Measurements from ENCODE around the gene FBXW8. TPM values are rescaled to one million over a fixed set of nuclear protein-coding genes. Genes with fewer than 3 reads are reported as not detected.

The FBXW8 gene
- total and polyA plus RNA-seq, 2 donors (not counting 1 experiment from before 2014, with no cell fraction given), result 12.1 to 23.5 TPM

GRCh38 chr12:116978791-116979508, 68.2 kb downstream of the FBXW8 start:
- Histone ChIP-seq H3K9ac (ENCODE audit: low read length) (no peak overlapping the region), H4K20me1 (ENCODE audit: control insufficient read depth, insufficient read depth, low read length, poor library complexity, severe bottlenecking) (no peaks in the 10 kb centered on the region), H3K27me3 (replicated peaks in 1 of 4; ENCODE audit: control extremely low read depth in 1 of 4, control insufficient read depth in 3 of 4, insufficient read depth in 4 of 4, low read length in 3 of 4) (no peaks in the 10 kb centered on the region), H3K36me3 (replicated peaks in 1 of 2; ENCODE audit: control extremely low read depth in 1 of 2, control insufficient read depth in 1 of 2, extremely low read depth in 1 of 2, insufficient read depth in 2 of 2, low read length in 1 of 2) (peaks cover 0 to 1% of the 10 kb centered on the region in 2 experiments), H3K27ac (ENCODE audit: low read length in 2 of 2) (no peak overlapping the region), H3K4me2 (replicated peaks; ENCODE audit: low read depth, low read length, poor library complexity, severe bottlenecking) (no peak overlapping the region), H3K4me1 (ENCODE audit: control insufficient read depth in 2 of 2, insufficient read depth in 2 of 2, low read length in 2 of 2) (peaks cover 11 to 16% of the 10 kb centered on the region in 2 donors), H3K4me3 (ENCODE audit: control extremely low read depth in 1 of 5, extremely low read depth in 1 of 5, insufficient read depth in 1 of 5, low read depth in 2 of 5, low read length in 4 of 5) (no peak overlapping the region), H3K9me3 (ENCODE audit: control extremely low read depth in 1 of 3, control insufficient read depth in 2 of 3, insufficient read depth in 1 of 3, low read length in 2 of 3) (no peaks in the 10 kb centered on the region), H3K79me2 (ENCODE audit: control insufficient read depth, insufficient read depth, low read length) (no peaks in the 10 kb centered on the region), H2AFZ (ENCODE audit: insufficient read depth, low read depth, low read length, poor library complexity, severe bottlenecking) (no peak overlapping the region)
- Mint-ChIP-seq H3K27ac (no peak overlapping the region), H3K27me3 (no peaks in the 10 kb centered on the region), H3K4me1 (peaks cover 35% of the 10 kb centered on the region), H3K4me3 (no peak overlapping the region), H3K9me3 (ENCODE audit: insufficient read depth) (no peaks in the 10 kb centered on the region)
- no peak for TF ChIP-seq EZH2 (IDR thresholded peaks at IDR 0.05; ENCODE audit: borderline replicate concordance, insufficient read depth, low read depth, low read length, poor library complexity, severe bottlenecking)
- no peak for TF ChIP-seq CTCF (IDR thresholded peaks at IDR 0.05)
- 90% methylated on average over 4 of the region's 7 CpGs for WGBS (ENCODE audit: insufficient coverage)
- intact Hi-C loops (cut with micrococcal nuclease), result no loop called here
- no peak for ATAC-seq (ENCODE audit: low read depth)
- no peak for DNase-seq
- CTCF ChIA-PET, result interaction anchor here (0.7 to 1.2 kb wide), 2 partner anchors 10 to 17 kb away, joined by 3 read pairs; no protein-coding TSS in a partner anchor
- POLR2A ChIA-PET, result no interaction called here

DNA sequence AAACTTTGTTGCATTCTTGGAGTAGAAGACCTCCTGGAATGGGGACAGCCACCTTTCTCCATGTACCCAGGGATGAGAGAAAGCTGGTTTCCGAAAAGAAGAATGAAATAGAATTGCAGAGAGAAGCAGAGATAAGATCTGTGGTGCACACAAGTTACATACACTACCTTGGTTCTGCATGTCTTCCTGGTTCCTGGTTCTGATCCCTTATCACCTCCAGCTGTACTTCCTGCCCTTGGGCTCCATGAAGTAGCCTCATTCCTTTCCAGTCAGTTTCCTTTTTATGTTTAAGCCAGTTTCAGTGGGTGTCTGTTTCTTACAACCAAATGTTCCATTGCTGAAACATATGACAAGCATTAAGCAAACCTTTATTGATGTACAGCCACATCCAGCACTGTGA, 69.3 kb downstream of the FBXW8 start:
- Histone ChIP-seq H3K27me3 (replicated peaks in 1 of 4; ENCODE audit: control extremely low read depth in 1 of 4, control insufficient read depth in 3 of 4, insufficient read depth in 4 of 4, low read length in 3 of 4) (no peaks in the 10 kb centered on the region), H3K79me2 (ENCODE audit: control insufficient read depth, insufficient read depth, low read length) (no peaks in the 10 kb centered on the region), H3K4me1 (ENCODE audit: control insufficient read depth in 2 of 2, insufficient read depth in 2 of 2, low read length in 2 of 2) (peaks cover 11 to 16% of the 10 kb centered on the region in 2 donors), H3K4me2 (replicated peaks; ENCODE audit: low read depth, low read length, poor library complexity, severe bottlenecking) (no peak overlapping the region), H3K9me3 (ENCODE audit: control extremely low read depth in 1 of 3, control insufficient read depth in 2 of 3, insufficient read depth in 1 of 3, low read length in 2 of 3) (no peaks in the 10 kb centered on the region), H3K27ac (ENCODE audit: low read length in 2 of 2) (no peak overlapping the region), H3K36me3 (replicated peaks in 1 of 2; ENCODE audit: control extremely low read depth in 1 of 2, control insufficient read depth in 1 of 2, extremely low read depth in 1 of 2, insufficient read depth in 2 of 2, low read length in 1 of 2) (peaks cover 0 to 1% of the 10 kb centered on the region in 2 experiments), H4K20me1 (ENCODE audit: control insufficient read depth, insufficient read depth, low read length, poor library complexity, severe bottlenecking) (no peaks in the 10 kb centered on the region), H3K4me3 (ENCODE audit: control extremely low read depth in 1 of 5, extremely low read depth in 1 of 5, insufficient read depth in 1 of 5, low read depth in 2 of 5, low read length in 4 of 5) (no peak overlapping the region), H3K9ac (ENCODE audit: low read length) (no peak overlapping the region), H2AFZ (ENCODE audit: insufficient read depth, low read depth, low read length, poor library complexity, severe bottlenecking) (no peak overlapping the region)
- POLR2A ChIA-PET, result no interaction called here
- CTCF ChIA-PET, result interaction anchor here (1.3 kb wide), 1 partner anchor 8 kb away, joined by 3 read pairs; no protein-coding TSS in a partner anchor
- Mint-ChIP-seq H3K27ac (no peak overlapping the region), H3K9me3 (ENCODE audit: insufficient read depth) (no peaks in the 10 kb centered on the region), H3K4me1 (peaks cover 35% of the 10 kb centered on the region), H3K4me3 (no peak overlapping the region), H3K27me3 (no peaks in the 10 kb centered on the region)
- no CpG with 5 or more reads among the region's 1 CpG for WGBS (ENCODE audit: insufficient coverage)
- ATAC-seq (ENCODE audit: low read depth), result no peak
- no peak for DNase-seq
- TF ChIP-seq CTCF (IDR thresholded peaks at IDR 0.05), result no peak
- TF ChIP-seq EZH2 (IDR thresholded peaks at IDR 0.05; ENCODE audit: borderline replicate concordance, insufficient read depth, low read depth, low read length, poor library complexity, severe bottlenecking), result no peak
- intact Hi-C loops (cut with micrococcal nuclease), result no loop called here
